GM10266 (cell line): ENCODE measurements around the gene ALDOA.

Experiments
- DNase-seq: peaks from one replicate; pipeline ENCODE4 v3.0.0; 2012; ENCODE audit errors: extremely low spot score
- CTCF ChIP-seq: IDR thresholded peaks from 2 replicates; pipeline ENCODE4 v1.5.1; 2012; ENCODE audit warnings: mild to moderate bottlenecking, low read depth; ENCODE audit not compliant: control insufficient read depth, insufficient read depth; ENCODE audit errors: missing control alignments

ALDOA gene

GRCh38 chr16:30084096-30084815 is 18.7 kb downstream of the ALDOA start:
- no peak for TF ChIP-seq CTCF
- DNase-seq = no peak

- TF ChIP-seq CTCF = no peak
- DNase-seq = no peak
Observed at GRCh38 chr16:30084816-30085159, 19.2 kb downstream of the ALDOA start.

GRCh38 chr16:30085247-30085646 is 19.7 kb downstream of the ALDOA start:
- no peak for TF ChIP-seq CTCF

GRCh38 chr16:30085820-30086219 is 20.3 kb downstream of the ALDOA start:
- TF ChIP-seq CTCF = no peak
- no peak for DNase-seq

More at GRCh38 chr16:30085247-30085646, 19.7 kb downstream of the ALDOA start:
- DNase-seq = no peak

- no peak for DNase-seq
- no peak for TF ChIP-seq CTCF
Observed at GRCh38 chr16:30086291-30087140, 21.0 kb downstream of the ALDOA start.

- no peak for TF ChIP-seq CTCF
- DNase-seq = no peak
Observed at GRCh38 chr16:30087181-30087898, 21.8 kb downstream of the ALDOA start.
